Natural killer cell (primary cell): Measurements from ENCODE around the gene DERA. TPM values are rescaled to one million over a fixed set of nuclear protein-coding genes. Genes with fewer than 3 reads are reported as not detected.

Experiments used
- ATAC-seq, 3 donors: fragments of 150-1000 bp in 2 of 3; fragments of 200-7000 bp in 1 of 3; cut with Tn5 transposase; 1 replicate in 1 of 3; 2 replicates in 2 of 3; pipeline ENCODE4 v1.10.0; 2021; ENCODE audit warnings: mild to moderate bottlenecking in 2 of 3, moderate library complexity in 2 of 3
- DNase-seq, 2 donors: peaks; one replicate each; pipeline versions ENCODE4 v3.0.0 to v3.0.0-alpha.2; 2013 to 2021; ENCODE audit warnings: mixed read lengths in 1 of 2
- H3K27ac ChIP-seq: one replicate; pipeline ENCODE4 v1.5.1; 2013; ENCODE audit warnings: mild to moderate bottlenecking, low read length
- H3K27me3 ChIP-seq: one replicate; pipeline ENCODE4 v1.6.1; 2013; ENCODE audit warnings: low read length; ENCODE audit not compliant: control insufficient read depth, insufficient read depth
- H3K36me3 ChIP-seq: one replicate; pipeline ENCODE4 v1.6.1; 2013; ENCODE audit warnings: low read length; ENCODE audit not compliant: control insufficient read depth, insufficient read depth
- H3K4me1 ChIP-seq: one replicate; pipeline ENCODE4 v1.6.1; 2013; ENCODE audit warnings: low read length; ENCODE audit not compliant: control insufficient read depth, insufficient read depth
- H3K4me3 ChIP-seq: one replicate; pipeline ENCODE4 v1.5.1; 2013; ENCODE audit warnings: low read length
- H3K9me3 ChIP-seq: one replicate; pipeline ENCODE4 v1.6.1; 2013; ENCODE audit warnings: low read length; ENCODE audit not compliant: control insufficient read depth, insufficient read depth
- H3K27ac Mint-ChIP-seq, 2 donors: one replicate each; pipeline ENCODE4 v1.8.0; 2022; ENCODE audit warnings: mild to moderate bottlenecking in 2 of 2, mixed read lengths in 2 of 2, moderate library complexity in 1 of 2
- H3K27me3 Mint-ChIP-seq, 2 donors: one replicate each; pipeline ENCODE4 v1.8.0; 2022; ENCODE audit warnings: low read depth in 2 of 2, mixed read lengths in 2 of 2
- H3K36me3 Mint-ChIP-seq: one replicate; pipeline ENCODE4 v1.8.0; 2022; ENCODE audit warnings: mixed read lengths
- H3K4me1 Mint-ChIP-seq, 2 donors: one replicate each; pipeline ENCODE4 v1.8.0; 2022; ENCODE audit warnings: mixed read lengths in 2 of 2
- H3K4me3 Mint-ChIP-seq: one replicate; pipeline ENCODE4 v1.8.0; 2022; ENCODE audit warnings: mild to moderate bottlenecking, moderate library complexity, mixed read lengths
- H3K9me3 Mint-ChIP-seq, 2 donors: one replicate each; pipeline ENCODE4 v1.8.0; 2022; ENCODE audit warnings: mixed read lengths in 2 of 2
- CTCF ChIP-seq: fragments of 200-600 bp; IDR thresholded peaks from one replicate; pipeline ENCODE4 v1.8.0; 2022; ENCODE audit warnings: antibody characterized with exemption
- WGBS: methylation state at CpG from one replicate; pipeline ENCODE4 v1.1.7; 2013; ENCODE audit warnings: missing lambda C conversion rate; ENCODE audit not compliant: insufficient coverage; 5-methylcytosine and 5-hydroxymethylcytosine counted together
- intact Hi-C: fragments of 100-400 bp; cut with micrococcal nuclease; formaldehyde crosslinking; loops from one replicate; pipeline ENCODE4 v1.14.2; 2022
- total RNA-seq, 4 donors: library from RNA; stranded (reverse); fragments of 120-200 nt in 1 of 4; gene quantifications; one replicate each; pipeline versions ENCODE4 v1.2.3 to v1.2.4, GENCODE V29; 2013 to 2022

DERA gene
- 10 to 100 TPM; 15.6 to 22.1 (median 20.4) TPM for total RNA-seq
- 30.8 TPM for total RNA-seq (2013)

GRCh38 chr12:15910864-15911721 is at the start of gene DERA:
Gene DERA, plus strand, starts transcription at chr12:15911332. Its CDS starts 52 bp downstream, at chr12:15911384.
- Histone ChIP-seq H3K4me1 (peaks cover 3% of the 10 kb centered on the region), H3K27me3 (no peaks in the 10 kb centered on the region), H3K36me3 (no peaks in the 10 kb centered on the region), H3K4me3 (peak within 1 kb of the TSS; percentile 75), H3K27ac (peak within 1 kb of the TSS; percentile 84), H3K9me3 (no peaks in the 10 kb centered on the region)
- Mint-ChIP-seq H3K36me3 (no peaks in the 10 kb centered on the region), H3K4me3 (peak within 1 kb of the TSS; percentile 96), H3K27ac (peak within 1 kb of the TSS; percentile 89 to 90), H3K9me3 (no peaks in the 10 kb centered on the region), H3K27me3 (no peaks in the 10 kb centered on the region), H3K4me1 (peaks cover 22 to 25% of the 10 kb centered on the region in 2 donors)
- ATAC-seq (peak; percentile 87 to 91 (median 90)), DNase-seq (peak; percentile 54 to 71)
- intact Hi-C loops, result loop anchor here (1.0 kb wide), 1 partner anchor 29 kb away; the partner anchor contains the start of gene STRAP
- TF ChIP-seq CTCF, result no peak
- under 1% methylated on average over 53 of the region's 59 CpGs for WGBS

GRCh38 chr12:15861404-15861803 is 49.7 kb upstream of the DERA start:
- no peak overlapping the region for H3K4me3 Mint-ChIP-seq
- Histone ChIP-seq H3K4me1 (no peaks in the 10 kb centered on the region), H3K36me3 (no peaks in the 10 kb centered on the region), H3K27ac (no peak overlapping the region), H3K27me3 (no peaks in the 10 kb centered on the region), H3K4me3 (no peak overlapping the region), H3K9me3 (no peaks in the 10 kb centered on the region)
- H3K9me3 Mint-ChIP-seq, result no peaks in the 10 kb centered on the region
- H3K36me3 Mint-ChIP-seq, result no peaks in the 10 kb centered on the region
- H3K27me3 Mint-ChIP-seq, result peaks cover 16 to 37% of the 10 kb centered on the region in 2 donors
- ATAC-seq (no peak), DNase-seq (no peak)
- H3K27ac Mint-ChIP-seq, result no peak overlapping the region
- intact Hi-C loops, result no loop called here
- TF ChIP-seq CTCF, result no peak
- WGBS, result 12% methylated on average over 1 of the region's 1 CpG
- H3K4me1 Mint-ChIP-seq, result peaks cover 6% of the 10 kb centered on the region in 2 donors

GRCh38 chr12:15862840-15863239 is 48.3 kb upstream of the DERA start:
- Mint-ChIP-seq H3K4me3 (no peak overlapping the region), H3K4me1 (peaks cover 6% of the 10 kb centered on the region in 2 donors), H3K36me3 (no peaks in the 10 kb centered on the region), H3K9me3 (no peaks in the 10 kb centered on the region), H3K27ac (no peak overlapping the region), H3K27me3 (peaks cover 20 to 32% of the 10 kb centered on the region in 2 donors)
- DNase-seq (no peak), ATAC-seq (no peak)
- WGBS, result 88% methylated on average over 1 of the region's 1 CpG
- no peak for TF ChIP-seq CTCF
- no peaks in the 10 kb centered on the region for H3K4me1 ChIP-seq
- H3K27me3 ChIP-seq, result no peaks in the 10 kb centered on the region
- H3K36me3 ChIP-seq, result no peaks in the 10 kb centered on the region
- H3K9me3 ChIP-seq, result no peaks in the 10 kb centered on the region
- intact Hi-C loops, result no loop called here
- no peak overlapping the region for H3K4me3 ChIP-seq
- H3K27ac ChIP-seq, result no peak overlapping the region
